GM23338 (cell line): ENCODE data around the gene EXD3. TPM values are rescaled to one million over a fixed set of nuclear protein-coding genes. Genes with fewer than 3 reads are reported as not detected.

Experiments
- ATAC-seq: fragments of 200-7000 bp; cut with Tn5 transposase; 3 replicates; pipeline ENCODE4 v1.9.1; 2020
- DNase-seq: peaks from one replicate; pipeline ENCODE4 v3.0.0-alpha.2; 2015; ENCODE audit warnings: low spot score
- H2AFZ ChIP-seq: fragments of 200-600 bp; sonication (generic); 2 replicates; pipeline ENCODE4 v1.8.0; 2016; ENCODE audit warnings: antibody characterized with exemption, mild to moderate bottlenecking, moderate library complexity
- H3F3A ChIP-seq: fragments of 200-600 bp; sonication (generic); replicated peaks from 2 replicates; pipeline ENCODE4 v1.8.0; 2017; ENCODE audit warnings: antibody characterized with exemption, mixed run types, low read depth
- H3K27ac ChIP-seq: fragments of 200-600 bp; sonication (generic); 2 replicates; pipeline ENCODE4 v1.6.1; 2016; ENCODE audit warnings: low read depth
- H3K27me3 ChIP-seq: fragments of 200-600 bp; sonication (generic); 2 replicates; pipeline ENCODE4 v1.8.0; 2016; ENCODE audit warnings: mild to moderate bottlenecking, mixed run types, moderate library complexity; ENCODE audit not compliant: insufficient read depth
- H3K36me3 ChIP-seq: fragments of 200-600 bp; sonication (generic); 2 replicates; pipeline ENCODE4 v1.8.0; 2016; ENCODE audit warnings: mild to moderate bottlenecking; ENCODE audit not compliant: insufficient read depth
- H3K4me1 ChIP-seq: fragments of 200-600 bp; sonication (generic); 2 replicates; pipeline ENCODE4 v1.8.0; 2016; ENCODE audit warnings: mild to moderate bottlenecking, moderate library complexity; ENCODE audit not compliant: insufficient read depth
- H3K4me2 ChIP-seq: fragments of 200-600 bp; sonication (generic); 2 replicates; pipeline ENCODE4 v1.7.1; 2017; ENCODE audit warnings: mixed run types
- H3K4me3 ChIP-seq: fragments of 200-600 bp; sonication (generic); 2 replicates; pipeline ENCODE4 v1.6.1; 2016; ENCODE audit warnings: mixed run types
- H3K79me2 ChIP-seq: fragments of 200-600 bp; sonication (generic); replicated peaks from 2 replicates; pipeline ENCODE4 v1.8.0; 2017; ENCODE audit warnings: mild to moderate bottlenecking; ENCODE audit not compliant: insufficient read depth
- H3K9me2 ChIP-seq: fragments of 200-600 bp; sonication (generic); 2 replicates; pipeline ENCODE4 v1.8.0; 2017; ENCODE audit not compliant: insufficient read depth
- H4K20me1 ChIP-seq: fragments of 200-600 bp; sonication (generic); replicated peaks from 2 replicates; pipeline ENCODE4 v1.8.0; 2017; ENCODE audit warnings: mild to moderate bottlenecking; ENCODE audit not compliant: insufficient read depth
- H3K27ac Mint-ChIP-seq: 2 replicates; pipeline ENCODE4 v1.8.0; 2020; ENCODE audit warnings: inconsistent platforms, mild to moderate bottlenecking, moderate library complexity, mixed read lengths
- H3K27me3 Mint-ChIP-seq: 3 replicates; pipeline ENCODE4 v1.8.0; 2022; ENCODE audit warnings: low read depth, mild to moderate bottlenecking, moderate library complexity, mixed read lengths, inconsistent platforms; ENCODE audit not compliant: insufficient read depth, poor library complexity
- H3K36me3 Mint-ChIP-seq: 3 replicates; pipeline ENCODE4 v1.8.0; 2021; ENCODE audit warnings: low read depth, mild to moderate bottlenecking, inconsistent platforms, moderate library complexity, mixed read lengths
- H3K4me1 Mint-ChIP-seq: 3 replicates; pipeline ENCODE4 v1.8.0; 2020; ENCODE audit warnings: mild to moderate bottlenecking, inconsistent platforms, mixed read lengths
- H3K4me3 Mint-ChIP-seq: 3 replicates; pipeline ENCODE4 v1.8.0; 2021; ENCODE audit warnings: moderate library complexity, mild to moderate bottlenecking, inconsistent platforms, mixed read lengths
- H3K9me3 Mint-ChIP-seq: 3 replicates; pipeline ENCODE4 v1.8.0; 2020; ENCODE audit warnings: moderate library complexity, mild to moderate bottlenecking, inconsistent platforms, mixed read lengths
- CREB1 ChIP-seq: fragments of 250-450 bp; sonication (Bioruptor Pico); IDR thresholded peaks from 2 replicates; pipeline ENCODE4 v1.5.0; 2020; ENCODE audit warnings: low read depth, mild to moderate bottlenecking, moderate library complexity
- EZH2 ChIP-seq: fragments of 200-600 bp; sonication (generic); IDR thresholded peaks from one replicate; pipeline ENCODE4 v1.8.0; 2017; ENCODE audit warnings: antibody characterized with exemption, mild to moderate bottlenecking, low read depth; ENCODE audit not compliant: unreplicated experiment
- NANOG ChIP-seq: IDR thresholded peaks from 2 replicates; pipeline ENCODE4 v1.6.1; 2016; ENCODE audit warnings: antibody characterized with exemption, borderline replicate concordance
- POLR2AphosphoS5 ChIP-seq: IDR thresholded peaks from 2 replicates; pipeline ENCODE4 v1.6.1; 2016; ENCODE audit warnings: antibody characterized with exemption, low read depth
- STAT1 ChIP-seq: IDR thresholded peaks from one replicate; pipeline ENCODE4 v1.6.1; 2016; ENCODE audit warnings: antibody characterized with exemption; ENCODE audit not compliant: unreplicated experiment
- ZNF331 ChIP-seq: fragments of 250-450 bp; sonication (Bioruptor Pico); IDR thresholded peaks from 2 replicates; pipeline ENCODE4 v1.5.0; 2020; ENCODE audit warnings: low read depth, mild to moderate bottlenecking, moderate library complexity
- polyA plus RNA-seq: library from polyadenylated mRNA; unstranded; fragments of >200 nt; fragmentation: Nextera tagmentation; extraction: Ambion mirVana; gene quantifications from 2 replicates; pipeline ENCODE4 v1.2.1, GENCODE V29; 2016
- total RNA-seq: library from RNA; depleted of rRNA; stranded (reverse); fragments of >200 nt; shearing (Covaris generic); gene quantifications from 2 replicates; pipeline ENCODE4 v1.2.3, GENCODE V29; 2014
- TF ChIP-seq, protein P1 (sequence below), 2 experiments: fragments of 200-600 bp in 1 of 2; sonication (generic) in 1 of 2; conservative IDR thresholded peaks; 2 replicates each; pipeline versions ENCODE4 v1.5.1 to v1.6.1; 2016 to 2017; ENCODE audit warnings: antibody characterized with exemption in 2 of 2, low read depth in 2 of 2, mild to moderate bottlenecking in 2 of 2, moderate library complexity in 1 of 2
- TF ChIP-seq, protein P2 (sequence below): IDR thresholded peaks from one replicate; pipeline ENCODE4 v1.6.1; 2018; ENCODE audit warnings: antibody characterized with exemption; ENCODE audit not compliant: unreplicated experiment
- TF ChIP-seq, protein P3 (sequence below): fragments of 250-450 bp; sonication (Bioruptor Pico); IDR thresholded peaks from 2 replicates; pipeline ENCODE4 v1.5.0; 2020; ENCODE audit warnings: mild to moderate bottlenecking, moderate library complexity

Gene EXD3
- total and polyA plus RNA-seq, 2 experiments from 2014 or later: 3.6 to 9.7 TPM

DNA sequence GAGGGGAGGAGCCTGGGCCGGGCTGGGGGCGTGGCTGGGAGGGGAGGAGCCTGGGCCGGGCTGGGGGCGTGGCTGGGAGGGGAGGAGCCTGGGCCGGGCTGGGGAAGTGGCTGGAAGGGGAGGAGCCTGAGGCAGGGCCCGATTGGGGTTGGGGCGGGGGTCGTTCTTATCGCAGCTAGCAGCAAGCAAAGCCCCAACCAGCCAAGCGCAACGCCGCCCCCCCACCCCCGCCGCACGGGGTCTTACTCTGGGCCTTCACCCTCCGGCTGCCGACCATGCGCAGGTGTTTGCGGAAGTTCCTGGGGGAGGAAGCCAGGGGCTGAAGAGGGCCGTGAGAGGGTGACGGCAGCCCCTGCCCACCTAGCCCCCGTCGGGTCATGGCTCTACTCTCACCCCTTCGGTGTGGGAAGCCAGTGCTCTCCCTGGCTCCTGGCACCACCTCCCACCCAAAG, 31.2 kb upstream of the EXD3 start:
- no peaks in the 10 kb centered on the region for H3K79me2 ChIP-seq
- H3K4me1 ChIP-seq: peaks cover 6% of the 10 kb centered on the region; the same call in 1 of the 2 replicates
- peaks cover 6% of the 10 kb centered on the region for H3K27me3 Mint-ChIP-seq
- 0 out of 2 replicates have a peak overlapping the region, but pooled peaks have one; percentile 69 for H3K27ac ChIP-seq
- TF ChIP-seq POLR2AphosphoS5: peak; percentile 3
- no peak for TF ChIP-seq ZNF331 (CRISPR knock-in tag)
- no peak for TF ChIP-seq EZH2
- H3K36me3 ChIP-seq: peaks cover 6% of the 10 kb centered on the region; the same call in 1 of the 2 replicates
- H3K27me3 ChIP-seq: no peaks in the 10 kb centered on the region
- H3K9me3 Mint-ChIP-seq: no peaks in the 10 kb centered on the region
- H3K4me3 ChIP-seq: peak overlapping the region; percentile 58
- peak overlapping the region; percentile 71 for H3K4me3 Mint-ChIP-seq
- H3K4me2 ChIP-seq: peak overlapping the region; percentile 83
- DNase-seq: peak; percentile 79
- peak overlapping the region; percentile 86 for H3K27ac Mint-ChIP-seq
- ATAC-seq: peak; percentile 37
- H3K9me2 ChIP-seq: no peaks in the 10 kb centered on the region
- no peaks in the 10 kb centered on the region; the same call in 1 of the 2 replicates for H4K20me1 ChIP-seq
- H3K36me3 Mint-ChIP-seq: peaks cover 6% of the 10 kb centered on the region; the same call in 2 of the 3 replicates
- H3K4me1 Mint-ChIP-seq: peaks cover 6% of the 10 kb centered on the region; the same call in 1 of the 3 replicates
- H2AFZ ChIP-seq: no peak overlapping the region
- 0 out of 2 replicates have a peak, but pooled peaks cover 3% of the 10 kb centered on the region for H3F3A ChIP-seq

DNA sequence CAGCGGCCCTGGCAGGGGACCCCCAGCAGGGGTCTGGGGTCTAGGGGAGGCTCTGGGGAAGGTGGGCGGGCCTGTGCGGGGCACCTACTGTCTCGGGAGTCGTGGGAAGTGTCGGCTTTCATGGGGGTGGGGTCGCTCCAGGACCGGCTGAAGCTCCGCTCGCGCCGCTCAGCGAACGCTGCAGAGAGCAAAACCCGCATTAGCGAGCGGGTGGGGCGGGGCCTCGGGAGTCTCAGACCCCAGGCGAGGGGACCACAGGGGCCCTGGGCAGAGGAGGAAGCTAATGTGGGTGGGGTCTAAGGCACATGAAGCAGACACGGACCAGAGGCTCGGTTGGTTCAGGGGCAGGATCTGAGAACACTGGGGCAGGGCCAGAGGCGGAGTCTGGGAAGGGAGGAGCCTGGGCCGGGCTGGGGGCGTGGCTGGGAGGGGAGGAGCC, 30.7 kb upstream of the EXD3 start:
- DNase-seq: peak; percentile 96
- no peaks in the 10 kb centered on the region; the same call in 1 of the 2 replicates for H4K20me1 ChIP-seq
- H3K27ac ChIP-seq: no peak overlapping the region
- TF ChIP-seq ZNF331 (CRISPR knock-in tag) (no peak), NANOG (no peak), STAT1 (no peak), CREB1 (CRISPR knock-in tag) (no peak)
- TF ChIP-seq, protein P1, sequence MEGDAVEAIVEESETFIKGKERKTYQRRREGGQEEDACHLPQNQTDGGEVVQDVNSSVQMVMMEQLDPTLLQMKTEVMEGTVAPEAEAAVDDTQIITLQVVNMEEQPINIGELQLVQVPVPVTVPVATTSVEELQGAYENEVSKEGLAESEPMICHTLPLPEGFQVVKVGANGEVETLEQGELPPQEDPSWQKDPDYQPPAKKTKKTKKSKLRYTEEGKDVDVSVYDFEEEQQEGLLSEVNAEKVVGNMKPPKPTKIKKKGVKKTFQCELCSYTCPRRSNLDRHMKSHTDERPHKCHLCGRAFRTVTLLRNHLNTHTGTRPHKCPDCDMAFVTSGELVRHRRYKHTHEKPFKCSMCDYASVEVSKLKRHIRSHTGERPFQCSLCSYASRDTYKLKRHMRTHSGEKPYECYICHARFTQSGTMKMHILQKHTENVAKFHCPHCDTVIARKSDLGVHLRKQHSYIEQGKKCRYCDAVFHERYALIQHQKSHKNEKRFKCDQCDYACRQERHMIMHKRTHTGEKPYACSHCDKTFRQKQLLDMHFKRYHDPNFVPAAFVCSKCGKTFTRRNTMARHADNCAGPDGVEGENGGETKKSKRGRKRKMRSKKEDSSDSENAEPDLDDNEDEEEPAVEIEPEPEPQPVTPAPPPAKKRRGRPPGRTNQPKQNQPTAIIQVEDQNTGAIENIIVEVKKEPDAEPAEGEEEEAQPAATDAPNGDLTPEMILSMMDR (conservative IDR thresholded peaks at IDR 0.05; ENCODE audit: low read depth in 2 of 2): no peak
- TF ChIP-seq, protein P2, sequence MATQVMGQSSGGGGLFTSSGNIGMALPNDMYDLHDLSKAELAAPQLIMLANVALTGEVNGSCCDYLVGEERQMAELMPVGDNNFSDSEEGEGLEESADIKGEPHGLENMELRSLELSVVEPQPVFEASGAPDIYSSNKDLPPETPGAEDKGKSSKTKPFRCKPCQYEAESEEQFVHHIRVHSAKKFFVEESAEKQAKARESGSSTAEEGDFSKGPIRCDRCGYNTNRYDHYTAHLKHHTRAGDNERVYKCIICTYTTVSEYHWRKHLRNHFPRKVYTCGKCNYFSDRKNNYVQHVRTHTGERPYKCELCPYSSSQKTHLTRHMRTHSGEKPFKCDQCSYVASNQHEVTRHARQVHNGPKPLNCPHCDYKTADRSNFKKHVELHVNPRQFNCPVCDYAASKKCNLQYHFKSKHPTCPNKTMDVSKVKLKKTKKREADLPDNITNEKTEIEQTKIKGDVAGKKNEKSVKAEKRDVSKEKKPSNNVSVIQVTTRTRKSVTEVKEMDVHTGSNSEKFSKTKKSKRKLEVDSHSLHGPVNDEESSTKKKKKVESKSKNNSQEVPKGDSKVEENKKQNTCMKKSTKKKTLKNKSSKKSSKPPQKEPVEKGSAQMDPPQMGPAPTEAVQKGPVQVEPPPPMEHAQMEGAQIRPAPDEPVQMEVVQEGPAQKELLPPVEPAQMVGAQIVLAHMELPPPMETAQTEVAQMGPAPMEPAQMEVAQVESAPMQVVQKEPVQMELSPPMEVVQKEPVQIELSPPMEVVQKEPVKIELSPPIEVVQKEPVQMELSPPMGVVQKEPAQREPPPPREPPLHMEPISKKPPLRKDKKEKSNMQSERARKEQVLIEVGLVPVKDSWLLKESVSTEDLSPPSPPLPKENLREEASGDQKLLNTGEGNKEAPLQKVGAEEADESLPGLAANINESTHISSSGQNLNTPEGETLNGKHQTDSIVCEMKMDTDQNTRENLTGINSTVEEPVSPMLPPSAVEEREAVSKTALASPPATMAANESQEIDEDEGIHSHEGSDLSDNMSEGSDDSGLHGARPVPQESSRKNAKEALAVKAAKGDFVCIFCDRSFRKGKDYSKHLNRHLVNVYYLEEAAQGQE: no peak
- TF ChIP-seq, protein P3, sequence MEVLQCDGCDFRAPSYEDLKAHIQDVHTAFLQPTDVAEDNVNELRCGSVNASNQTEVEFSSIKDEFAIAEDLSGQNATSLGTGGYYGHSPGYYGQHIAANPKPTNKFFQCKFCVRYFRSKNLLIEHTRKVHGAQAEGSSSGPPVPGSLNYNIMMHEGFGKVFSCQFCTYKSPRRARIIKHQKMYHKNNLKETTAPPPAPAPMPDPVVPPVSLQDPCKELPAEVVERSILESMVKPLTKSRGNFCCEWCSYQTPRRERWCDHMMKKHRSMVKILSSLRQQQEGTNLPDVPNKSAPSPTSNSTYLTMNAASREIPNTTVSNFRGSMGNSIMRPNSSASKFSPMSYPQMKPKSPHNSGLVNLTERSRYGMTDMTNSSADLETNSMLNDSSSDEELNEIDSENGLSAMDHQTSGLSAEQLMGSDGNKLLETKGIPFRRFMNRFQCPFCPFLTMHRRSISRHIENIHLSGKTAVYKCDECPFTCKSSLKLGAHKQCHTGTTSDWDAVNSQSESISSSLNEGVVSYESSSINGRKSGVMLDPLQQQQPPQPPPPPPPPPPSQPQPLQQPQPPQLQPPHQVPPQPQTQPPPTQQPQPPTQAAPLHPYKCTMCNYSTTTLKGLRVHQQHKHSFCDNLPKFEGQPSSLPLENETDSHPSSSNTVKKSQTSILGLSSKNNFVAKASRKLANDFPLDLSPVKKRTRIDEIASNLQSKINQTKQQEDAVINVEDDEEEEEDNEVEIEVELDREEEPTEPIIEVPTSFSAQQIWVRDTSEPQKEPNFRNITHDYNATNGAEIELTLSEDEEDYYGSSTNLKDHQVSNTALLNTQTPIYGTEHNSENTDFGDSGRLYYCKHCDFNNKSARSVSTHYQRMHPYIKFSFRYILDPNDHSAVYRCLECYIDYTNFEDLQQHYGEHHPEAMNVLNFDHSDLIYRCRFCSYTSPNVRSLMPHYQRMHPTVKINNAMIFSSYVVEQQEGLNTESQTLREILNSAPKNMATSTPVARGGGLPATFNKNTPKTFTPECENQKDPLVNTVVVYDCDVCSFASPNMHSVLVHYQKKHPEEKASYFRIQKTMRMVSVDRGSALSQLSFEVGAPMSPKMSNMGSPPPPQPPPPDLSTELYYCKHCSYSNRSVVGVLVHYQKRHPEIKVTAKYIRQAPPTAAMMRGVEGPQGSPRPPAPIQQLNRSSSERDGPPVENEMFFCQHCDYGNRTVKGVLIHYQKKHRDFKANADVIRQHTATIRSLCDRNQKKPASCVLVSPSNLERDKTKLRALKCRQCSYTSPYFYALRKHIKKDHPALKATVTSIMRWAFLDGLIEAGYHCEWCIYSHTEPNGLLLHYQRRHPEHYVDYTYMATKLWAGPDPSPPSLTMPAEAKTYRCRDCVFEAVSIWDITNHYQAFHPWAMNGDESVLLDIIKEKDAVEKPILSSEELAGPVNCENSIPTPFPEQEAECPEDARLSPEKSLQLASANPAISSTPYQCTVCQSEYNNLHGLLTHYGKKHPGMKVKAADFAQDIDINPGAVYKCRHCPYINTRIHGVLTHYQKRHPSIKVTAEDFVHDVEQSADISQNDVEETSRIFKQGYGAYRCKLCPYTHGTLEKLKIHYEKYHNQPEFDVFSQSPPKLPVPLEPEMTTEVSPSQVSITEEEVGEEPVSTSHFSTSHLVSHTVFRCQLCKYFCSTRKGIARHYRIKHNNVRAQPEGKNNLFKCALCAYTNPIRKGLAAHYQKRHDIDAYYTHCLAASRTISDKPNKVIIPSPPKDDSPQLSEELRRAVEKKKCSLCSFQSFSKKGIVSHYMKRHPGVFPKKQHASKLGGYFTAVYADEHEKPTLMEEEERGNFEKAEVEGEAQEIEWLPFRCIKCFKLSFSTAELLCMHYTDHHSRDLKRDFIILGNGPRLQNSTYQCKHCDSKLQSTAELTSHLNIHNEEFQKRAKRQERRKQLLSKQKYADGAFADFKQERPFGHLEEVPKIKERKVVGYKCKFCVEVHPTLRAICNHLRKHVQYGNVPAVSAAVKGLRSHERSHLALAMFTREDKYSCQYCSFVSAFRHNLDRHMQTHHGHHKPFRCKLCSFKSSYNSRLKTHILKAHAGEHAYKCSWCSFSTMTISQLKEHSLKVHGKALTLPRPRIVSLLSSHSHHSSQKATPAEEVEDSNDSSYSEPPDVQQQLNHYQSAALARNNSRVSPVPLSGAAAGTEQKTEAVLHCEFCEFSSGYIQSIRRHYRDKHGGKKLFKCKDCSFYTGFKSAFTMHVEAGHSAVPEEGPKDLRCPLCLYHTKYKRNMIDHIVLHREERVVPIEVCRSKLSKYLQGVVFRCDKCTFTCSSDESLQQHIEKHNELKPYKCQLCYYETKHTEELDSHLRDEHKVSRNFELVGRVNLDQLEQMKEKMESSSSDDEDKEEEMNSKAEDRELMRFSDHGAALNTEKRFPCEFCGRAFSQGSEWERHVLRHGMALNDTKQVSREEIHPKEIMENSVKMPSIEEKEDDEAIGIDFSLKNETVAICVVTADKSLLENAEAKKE: no peak

More for the DNA sequence above, 30.7 kb upstream of the EXD3 start:
- ATAC-seq: peak; percentile 89
- Histone ChIP-seq H3K9me2 (no peaks in the 10 kb centered on the region), H3K27me3 (no peaks in the 10 kb centered on the region), H3K4me3 (peak overlapping the region; percentile 65), H3K4me2 (peak overlapping the region; percentile 90), H3K79me2 (no peaks in the 10 kb centered on the region), H2AFZ (no peak overlapping the region), H3K36me3 (peaks cover 6% of the 10 kb centered on the region; the same call in 1 of the 2 replicates), H3F3A (0 out of 2 replicates have a peak, but pooled peaks cover 3% of the 10 kb centered on the region), H3K4me1 (peaks cover 6% of the 10 kb centered on the region; the same call in 1 of the 2 replicates)
- H3K27me3 Mint-ChIP-seq: peaks cover 6% of the 10 kb centered on the region
- H3K4me1 Mint-ChIP-seq: peaks cover 6% of the 10 kb centered on the region; the same call in 1 of the 3 replicates
- peak overlapping the region; percentile 76 for H3K4me3 Mint-ChIP-seq
- H3K36me3 Mint-ChIP-seq: peaks cover 6% of the 10 kb centered on the region; the same call in 2 of the 3 replicates
- H3K27ac Mint-ChIP-seq: no peak overlapping the region
- no peaks in the 10 kb centered on the region for H3K9me3 Mint-ChIP-seq
